Tongue (tissue), 2 donors: Measurements from ENCODE around the gene KATNB1. TPM values are rescaled to one million over a fixed set of nuclear protein-coding genes. Genes with fewer than 3 reads are reported as not detected.
A peak's percentile ranks its signal among the peaks of the same experiment; 100 is the strongest.
"Not testable (repeated sequence)": the region's sequence is repeated elsewhere in the genome, so short reads cannot be mapped to it uniquely, and the experiment has no call there.

Experiments
- DNase-seq: peaks from one replicate; pipeline ENCODE4 v3.0.0-alpha.2; 2015
- total RNA-seq: library from RNA; depleted of rRNA; stranded (reverse); fragments of >200 nt; gene quantifications from one replicate; pipeline ENCODE4 v1.2.3, GENCODE V29; 2014

Gene KATNB1
- total RNA-seq, 1 donor from 2014 or later: 27.6 TPM

- no peak for DNase-seq
Observed at GRCh38 chr16:57774705-57775285, 39.2 kb downstream of the KATNB1 start.

GRCh38 chr16:57775661-57776469 is 40.3 kb downstream of the KATNB1 start:
- DNase-seq: peak; percentile 79

- no peak for DNase-seq
Observed at GRCh38 chr16:57778658-57779057, 43.1 kb downstream of the KATNB1 start.

- DNase-seq: not testable (repeated sequence)
Observed at GRCh38 chr16:57779836-57780235, 44.3 kb downstream of the KATNB1 start.

- DNase-seq: no peak
Observed at GRCh38 chr16:57781349-57781740, 45.8 kb downstream of the KATNB1 start.

GRCh38 chr16:57781741-57782606 is 46.4 kb downstream of the KATNB1 start:
- no peak for DNase-seq

- not testable (repeated sequence) for DNase-seq
Observed at GRCh38 chr16:57782607-57783055, 47.1 kb downstream of the KATNB1 start.

GRCh38 chr16:57783116-57783515 is 47.5 kb downstream of the KATNB1 start:
- DNase-seq: no peak

- no peak for DNase-seq
Observed at GRCh38 chr16:57783883-57784282, 48.3 kb downstream of the KATNB1 start.

GRCh38 chr16:57784334-57784733 is 48.8 kb downstream of the KATNB1 start:
- no peak for DNase-seq

GRCh38 chr16:57785385-57785784 is 49.8 kb downstream of the KATNB1 start:
- no peak for DNase-seq

- DNase-seq: no peak
Observed at GRCh38 chr16:57785924-57786323, 50.4 kb downstream of the KATNB1 start.

GRCh38 chr16:57786632-57787518 is 51.3 kb downstream of the KATNB1 start:
- DNase-seq: no peak

- no peak for DNase-seq
Observed at GRCh38 chr16:57787519-57787905, 51.9 kb downstream of the KATNB1 start.

- DNase-seq: peak; percentile 51
Observed at GRCh38 chr16:57788252-57788841, 52.8 kb downstream of the KATNB1 start.

GRCh38 chr16:57788951-57789350 is 53.4 kb downstream of the KATNB1 start:
- no peak for DNase-seq

- peak; percentile 54 for DNase-seq
Observed at GRCh38 chr16:57791195-57791892, 55.8 kb downstream of the KATNB1 start.

GRCh38 chr16:57791893-57792461 is 56.4 kb downstream of the KATNB1 start:
- DNase-seq: no peak

- no peak for DNase-seq
Observed at GRCh38 chr16:57794849-57795430, 59.4 kb downstream of the KATNB1 start.

GRCh38 chr16:57795431-57795878 is 59.9 kb downstream of the KATNB1 start:
- DNase-seq: peak; percentile 55
